Bone marrow (tissue), 2 donors: Measurements from ENCODE around the gene XIST.
"Not testable (repeated sequence)": the region's sequence is repeated elsewhere in the genome, so short reads cannot be mapped to it uniquely, and the experiment has no call there.

Experiments
- DNase-seq, 2 donors: peaks; one replicate each; lab custom pipeline; 2025; lab: John Stamatoyannopoulos, UW

Gene XIST

DNA sequence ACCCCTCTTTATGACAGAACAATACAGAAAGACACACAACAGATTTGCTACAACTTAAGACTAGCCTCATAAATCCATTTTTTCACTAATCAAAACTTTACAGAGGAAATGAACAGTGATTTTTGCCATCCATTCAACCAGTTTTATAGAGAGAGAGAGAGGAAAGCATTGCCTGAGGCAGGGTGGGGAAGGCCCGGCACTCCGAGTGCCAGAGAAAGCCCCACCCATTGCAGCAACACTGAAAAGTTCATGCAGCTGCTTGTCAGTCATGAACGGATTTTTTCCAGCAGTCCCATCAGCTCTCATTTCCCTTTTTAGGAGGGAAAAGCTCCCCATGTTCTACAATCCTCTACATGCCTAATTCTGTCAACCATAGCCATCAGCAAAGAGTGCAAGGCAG lies 52.6 kb downstream of the XIST start:
- no peak for DNase-seq

DNA sequence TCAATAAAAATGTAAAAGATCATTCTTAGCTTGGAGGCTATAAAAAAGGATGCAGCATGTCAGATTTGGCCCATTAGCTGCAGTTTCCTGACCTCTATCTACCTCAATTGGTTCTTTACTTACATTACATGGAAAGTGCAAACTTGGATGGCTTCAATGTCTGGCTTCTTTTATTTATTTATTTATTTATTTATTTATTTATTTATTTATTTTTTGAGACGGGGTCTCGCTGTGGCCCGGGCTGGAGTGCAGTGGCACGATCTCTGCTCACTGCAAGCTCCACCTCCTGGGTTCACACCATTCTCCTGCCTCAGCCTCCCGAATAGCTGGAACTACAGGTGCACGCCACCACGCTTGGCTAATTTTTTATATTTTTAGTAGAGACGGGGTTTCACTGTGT lies 60.0 kb downstream of the XIST start:
- DNase-seq = not testable (repeated sequence)

- DNase-seq = no peak
These were observed 67.0 kb downstream of the XIST start for GRCh38 chrX:73785493-73785892.
